ENCODE measurements around the gene UMODL1.

DNA sequence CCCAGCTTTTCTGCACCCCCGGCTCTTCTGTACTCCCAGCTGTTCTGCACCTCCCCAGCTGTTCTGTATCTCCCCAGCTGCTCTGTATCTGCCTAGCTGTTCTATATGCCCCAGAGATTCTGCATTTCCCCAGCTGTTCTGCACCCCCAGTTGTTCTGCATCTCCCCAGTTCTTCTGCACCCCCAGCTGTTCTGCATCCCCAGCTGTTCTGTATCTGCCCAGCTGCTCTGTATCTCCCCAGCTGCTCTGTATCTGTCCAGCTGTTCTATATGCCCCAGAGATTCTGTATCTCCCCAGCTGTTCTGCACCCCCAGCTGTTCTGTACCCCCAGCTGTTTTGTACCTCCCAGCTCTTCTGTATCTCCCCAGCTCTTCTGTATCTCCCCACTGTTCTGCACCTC is 41.1 kb downstream of the UMODL1 start:
- TF ChIP-seq, protein P1, sequence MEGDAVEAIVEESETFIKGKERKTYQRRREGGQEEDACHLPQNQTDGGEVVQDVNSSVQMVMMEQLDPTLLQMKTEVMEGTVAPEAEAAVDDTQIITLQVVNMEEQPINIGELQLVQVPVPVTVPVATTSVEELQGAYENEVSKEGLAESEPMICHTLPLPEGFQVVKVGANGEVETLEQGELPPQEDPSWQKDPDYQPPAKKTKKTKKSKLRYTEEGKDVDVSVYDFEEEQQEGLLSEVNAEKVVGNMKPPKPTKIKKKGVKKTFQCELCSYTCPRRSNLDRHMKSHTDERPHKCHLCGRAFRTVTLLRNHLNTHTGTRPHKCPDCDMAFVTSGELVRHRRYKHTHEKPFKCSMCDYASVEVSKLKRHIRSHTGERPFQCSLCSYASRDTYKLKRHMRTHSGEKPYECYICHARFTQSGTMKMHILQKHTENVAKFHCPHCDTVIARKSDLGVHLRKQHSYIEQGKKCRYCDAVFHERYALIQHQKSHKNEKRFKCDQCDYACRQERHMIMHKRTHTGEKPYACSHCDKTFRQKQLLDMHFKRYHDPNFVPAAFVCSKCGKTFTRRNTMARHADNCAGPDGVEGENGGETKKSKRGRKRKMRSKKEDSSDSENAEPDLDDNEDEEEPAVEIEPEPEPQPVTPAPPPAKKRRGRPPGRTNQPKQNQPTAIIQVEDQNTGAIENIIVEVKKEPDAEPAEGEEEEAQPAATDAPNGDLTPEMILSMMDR (IDR thresholded peaks at IDR 0.05; ENCODE audit: low read length): no peak
- TF ChIP-seq EZH2phosphoT487 (IDR thresholded peaks at IDR 0.05; ENCODE audit: low read length): no peak

All from MM.1S (cell line).